Heart right ventricle (tissue), 16 donors: ENCODE results near the gene EML1. TPM values are rescaled to one million over a fixed set of nuclear protein-coding genes. Genes with fewer than 3 reads are reported as not detected.

Experiments
- ATAC-seq, 8 donors: fragments of 200-7000 bp; cut with Tn5 transposase; one replicate each; pipeline ENCODE4 v1.9.1; 2020; ENCODE audit warnings: mild to moderate bottlenecking in 8 of 8, moderate library complexity in 8 of 8, moderate number of reproducible peaks in 1 of 8
- DNase-seq, 2 donors: peaks; one replicate each; pipeline ENCODE4 v3.0.0-alpha.2; 2020
- H3K27ac ChIP-seq, 10 donors: fragments of 200-600 bp; sonication (generic) in 2 of 10; one replicate each; pipeline versions ENCODE4 v1.5.0 to v1.8.0; 2020 to 2022; ENCODE audit warnings: mild to moderate bottlenecking in 3 of 10
- H3K27me3 ChIP-seq, 7 donors: fragments of 200-600 bp; one replicate each; pipeline ENCODE4 v1.8.0; 2021 to 2022; ENCODE audit warnings: mild to moderate bottlenecking in 2 of 7
- H3K36me3 ChIP-seq, 9 donors: fragments of 200-600 bp; sonication (generic) in 1 of 9; one replicate each; pipeline versions ENCODE4 v1.5.0 to v1.8.0; 2020 to 2022; ENCODE audit warnings: mild to moderate bottlenecking in 2 of 9
- H3K4me1 ChIP-seq, 9 donors: fragments of 200-600 bp; sonication (generic) in 1 of 9; one replicate each; pipeline versions ENCODE4 v1.5.0 to v1.8.0; 2020 to 2022; ENCODE audit warnings: mild to moderate bottlenecking in 4 of 9
- H3K4me3 ChIP-seq, 10 donors: fragments of 200-600 bp; sonication (generic) in 2 of 10; one replicate each; pipeline versions ENCODE4 v1.5.0 to v1.8.0; 2020 to 2022; ENCODE audit warnings: mild to moderate bottlenecking in 7 of 10, moderate library complexity in 2 of 10
- H3K9me3 ChIP-seq, 11 donors: fragments of 200-600 bp in 10 of 11; sonication (generic) in 2 of 11; one replicate each; pipeline versions ENCODE4 v1.5.0 to v1.8.0; 2013 to 2022; ENCODE audit warnings: mild to moderate bottlenecking in 2 of 11, control low read depth in 1 of 11, moderate library complexity in 1 of 11
- CTCF ChIP-seq, 9 donors: fragments of 200-600 bp; sonication (generic) in 2 of 9; IDR thresholded peaks; one replicate each; pipeline versions ENCODE4 v1.5.0 to v1.8.0; 2021 to 2022; ENCODE audit warnings: antibody characterized with exemption in 9 of 9, mild to moderate bottlenecking in 5 of 9, moderate library complexity in 1 of 9
- WGBS, 2 donors: extraction: QIAGEN DNeasy Blood & Tissue Kit; methylation state at CpG; one replicate each; pipeline ENCODE4 v1.1.7; 2013; ENCODE audit warnings: inconsistent platforms in 1 of 2; 5-methylcytosine and 5-hydroxymethylcytosine counted together
- intact Hi-C, 10 donors: fragments of 100-400 bp; cut with DNase I; formaldehyde crosslinking; loops; one replicate each; pipeline versions ENCODE4 v1.11.1 to v1.14.2; 2022
- polyA plus RNA-seq, 2 donors: library from polyadenylated mRNA; stranded (reverse); fragments of 200-250 nt; gene quantifications; one replicate each; pipeline ENCODE4 v1.2.3, GENCODE V29; 2013
- total RNA-seq, 10 donors: library from RNA; stranded (reverse); fragmentation: NEBNext Ultra II Directional in 3 of 10; extraction: Animal tissue kit (Norgen Biotek cat#: 25700) in 3 of 10; gene quantifications; one replicate each; pipeline versions ENCODE4 v1.2.1 to v1.2.4, GENCODE V29; 2021 to 2023
- donor health status: Arrhythmogenic right ventricular cardiomyopathy.
- donor health status: ischemic (EF 13 %, LVEDD 7.1; RV severe dilation, severe dysfunction).
- donor health status: healthy with polysubstance abuse.
- donor health status: DM: no; HTN: yes; CAD: no.
- donor health status: DM: no; HTN: no; CAD: no.
- donor health status: ischemic (EF 25% LVEDD 6.9; RV normal size, moderate dysfunction).
- donor health status: ischemic (EF 25% LVEDD 5.7; RV mildly dilated, moderate dysfunction).
- donor health status: healthy.
- donor health status: DM: yes; HTN: yes; CAD: no.
- donor health status: Ischemic cardiomyopathy.
- donor health status: ischemic (EF 35%, LVEDD 5.7; RV mildly dilated, moderate dysfunction).
- donor health status: nonischemic (EF 11% LVEDD 7.7; RV severe dilation, severe dysfunction).
- donor health status: DM: yes; HTN: yes; CAD: no.
- donor health status: PGD.
- donor health status: ischemic (EF 29% LVEDD 5.4; RV normal size, mild dysfunction).
- donor health status: nonischemic (EF 23%, LVEDD 6.1; RV moderate dilation, normal function).

Gene EML1
- total and polyA plus RNA-seq, 12 donors, result 9.1 to 49.2 (median 33.8) TPM

- peak overlapping the region in 9 of 10 donors; percentile 78 to 93 (median 89) for H3K27ac ChIP-seq
- ATAC-seq, result no peak
- H3K27me3 ChIP-seq, result peaks cover 0 to 46% (median 0%) of the 10 kb centered on the region in 7 donors
These were observed 1.0 kb upstream of the EML1 start for GRCh38 chr14:99792210-99792535.

GRCh38 chr14:99792551-99793212 is 531 bp upstream of the EML1 start:
- H3K4me3 ChIP-seq, result peak overlapping the region in 9 of 10 donors; percentile 41 to 62 (median 56)
- DNase-seq (peak in 1 of 2 donors; percentile 41), ATAC-seq (peak; percentile 10 to 35 (median 19))
- TF ChIP-seq CTCF (IDR thresholded peaks at IDR 0.05), result no peak
- H3K4me1 ChIP-seq, result peaks cover 3 to 56% (median 30%) of the 10 kb centered on the region in 9 donors
- no peaks in the 10 kb centered on the region for H3K36me3 ChIP-seq
- H3K27ac ChIP-seq, result peak overlapping the region; percentile 67 to 93 (median 87)
- intact Hi-C loops, result loop anchor here in 8 of 10 donors (2.0 to 10.0 kb wide), 13 partner anchors 35 to 110 kb away; partner anchors contain the start of gene CYP46A1 (in 2 of the 8)
- peaks cover 0 to 46% (median 0%) of the 10 kb centered on the region in 7 donors for H3K27me3 ChIP-seq
- H3K9me3 ChIP-seq, result peaks cover 0 to 5% (median 0%) of the 10 kb centered on the region in 11 donors
- whole genome bisulfite sequencing, 2 donors, result 9 to 17% methylated on average over 48 to 65 of the region's 65 CpGs

More at GRCh38 chr14:99792210-99792535, 1.0 kb upstream of the EML1 start:
- intact Hi-C loops, result loop anchor here in 8 of 10 donors (2.0 to 10.0 kb wide), 13 partner anchors 35 to 110 kb away; partner anchors contain the start of gene CYP46A1 (in 2 of the 8)
- no peak for DNase-seq
- Histone ChIP-seq H3K4me1 (peaks cover 3 to 56% (median 33%) of the 10 kb centered on the region in 9 donors), H3K4me3 (peak overlapping the region in 4 of 10 donors; percentile 51 to 62 (median 58)), H3K36me3 (no peaks in the 10 kb centered on the region), H3K9me3 (no peaks in the 10 kb centered on the region)
- WGBS, 2 donors, result 74 to 79% methylated on average over 6 of the region's 6 CpGs
- TF ChIP-seq CTCF (IDR thresholded peaks at IDR 0.05), result no peak

- Histone ChIP-seq H3K4me1 (peaks cover 3 to 50% (median 30%) of the 10 kb centered on the region in 9 donors), H3K27ac (peak overlapping the region in 5 of 10 donors; percentile 16 to 67 (median 64)), H3K9me3 (peaks cover 0 to 5% (median 0%) of the 10 kb centered on the region in 11 donors), H3K4me3 (peak overlapping the region in 9 of 10 donors; percentile 35 to 59 (median 56)), H3K36me3 (no peaks in the 10 kb centered on the region), H3K27me3 (peaks cover 0 to 46% (median 0%) of the 10 kb centered on the region in 7 donors)
- no peak for TF ChIP-seq CTCF (IDR thresholded peaks at IDR 0.05)
- intact Hi-C loops, result loop anchor here in 8 of 10 donors (5.0 to 10.0 kb wide), 11 partner anchors 37 to 112 kb away; partner anchors contain the start of gene CYP46A1 (in 2 of the 8)
- 75 to 79% methylated on average over 4 of the region's 4 CpGs for WGBS, 2 donors
- ATAC-seq, result no peak
- DNase-seq, result no peak
These were observed 1.1 kb downstream of the EML1 start for GRCh38 chr14:99794151-99794780.

- intact Hi-C loops, result loop anchor here in 4 of 10 donors (5.0 to 10.0 kb wide), 3 partner anchors 60 to 92 kb away; no protein-coding TSS in a partner anchor
- Histone ChIP-seq H3K9me3 (peaks cover 0 to 5% (median 0%) of the 10 kb centered on the region in 11 donors), H3K27me3 (peaks cover 0 to 46% (median 0%) of the 10 kb centered on the region in 7 donors), H3K27ac (no peak overlapping the region), H3K4me1 (peaks cover 3 to 43% (median 30%) of the 10 kb centered on the region in 9 donors), H3K4me3 (no peak overlapping the region), H3K36me3 (no peaks in the 10 kb centered on the region)
- ATAC-seq (no peak), DNase-seq (no peak)
- no peak for TF ChIP-seq CTCF (IDR thresholded peaks at IDR 0.05)
- 86 to 94% methylated on average over 4 of the region's 4 CpGs for WGBS, 2 donors
These were observed 1.8 kb downstream of the EML1 start for GRCh38 chr14:99795046-99795445.
